Nephron progenitor cell (in vitro differentiated cells): ENCODE data around the gene DYRK1B.
"Not testable (repeated sequence)": the region's sequence is repeated elsewhere in the genome, so short reads cannot be mapped to it uniquely, and the experiment has no call there.

Experiments used
- DNase-seq: peaks from one replicate; pipeline ENCODE4 v3.0.0; 2021
- H3K27ac Mint-ChIP-seq: 2 replicates; pipeline ENCODE4 v1.8.0; 2021; ENCODE audit warnings: mild to moderate bottlenecking, moderate library complexity, mixed read lengths
- H3K27me3 Mint-ChIP-seq: 2 replicates; pipeline ENCODE4 v1.8.0; 2021; ENCODE audit warnings: mild to moderate bottlenecking, low read depth, mixed read lengths; ENCODE audit not compliant: poor library complexity
- H3K36me3 Mint-ChIP-seq: 2 replicates; pipeline ENCODE4 v1.8.0; 2021; ENCODE audit warnings: low read depth, mixed read lengths
- H3K4me1 Mint-ChIP-seq: 2 replicates; pipeline ENCODE4 v1.8.0; 2021; ENCODE audit warnings: mixed read lengths
- H3K4me3 Mint-ChIP-seq: 2 replicates; pipeline ENCODE4 v1.8.0; 2021; ENCODE audit warnings: mild to moderate bottlenecking, moderate library complexity, mixed read lengths
- H3K9me3 Mint-ChIP-seq: 2 replicates; pipeline ENCODE4 v1.8.0; 2021; ENCODE audit warnings: mild to moderate bottlenecking, moderate library complexity, mixed read lengths
- TF ChIP-seq, protein P1 (sequence below): fragments of 200-600 bp; sonication (generic); IDR thresholded peaks from 2 replicates; pipeline ENCODE4 v1.5.0; 2021; ENCODE audit warnings: antibody characterized with exemption

DYRK1B gene

DNA sequence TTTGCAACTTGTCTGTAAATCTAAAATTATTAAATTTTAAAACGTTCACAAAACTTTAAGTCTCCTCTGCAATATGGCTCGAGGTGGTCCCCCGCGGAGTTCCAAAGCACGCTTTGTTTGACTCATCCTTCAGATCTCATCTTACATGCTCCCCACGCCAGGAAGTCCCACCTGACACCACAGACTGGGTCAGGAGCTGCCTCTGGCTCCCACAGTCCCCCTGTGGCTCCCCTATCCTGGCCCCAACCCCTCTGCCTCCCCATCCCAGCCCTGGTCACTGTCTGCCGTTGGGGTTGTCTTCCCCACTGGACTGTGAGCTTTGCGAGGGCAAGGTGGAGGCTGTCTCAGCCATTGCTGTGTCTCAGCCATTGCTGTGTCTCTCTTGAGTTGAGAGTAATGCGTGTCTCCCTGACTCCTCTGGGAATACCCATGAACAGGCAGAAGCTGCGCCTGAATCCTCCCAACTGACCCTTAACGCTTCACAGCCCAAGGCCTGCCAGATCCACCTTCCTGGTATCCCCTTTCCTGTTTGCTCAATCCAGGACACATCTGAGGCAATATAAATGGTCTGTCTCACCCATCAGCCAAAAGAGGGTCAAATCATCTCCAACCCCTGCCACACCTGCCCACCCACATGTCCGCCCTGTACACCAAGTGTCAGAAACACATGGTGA lies 15.9 kb downstream of the DYRK1B start:
- H3K27me3 Mint-ChIP-seq = peaks cover 4% of the 10 kb centered on the region
- H3K36me3 Mint-ChIP-seq = peaks cover 7% of the 10 kb centered on the region
- peak; percentile 30 for DNase-seq
- H3K4me3 Mint-ChIP-seq = peak overlapping the region; percentile 62
- H3K4me1 Mint-ChIP-seq = peaks cover 51% of the 10 kb centered on the region
- TF ChIP-seq, protein P1, sequence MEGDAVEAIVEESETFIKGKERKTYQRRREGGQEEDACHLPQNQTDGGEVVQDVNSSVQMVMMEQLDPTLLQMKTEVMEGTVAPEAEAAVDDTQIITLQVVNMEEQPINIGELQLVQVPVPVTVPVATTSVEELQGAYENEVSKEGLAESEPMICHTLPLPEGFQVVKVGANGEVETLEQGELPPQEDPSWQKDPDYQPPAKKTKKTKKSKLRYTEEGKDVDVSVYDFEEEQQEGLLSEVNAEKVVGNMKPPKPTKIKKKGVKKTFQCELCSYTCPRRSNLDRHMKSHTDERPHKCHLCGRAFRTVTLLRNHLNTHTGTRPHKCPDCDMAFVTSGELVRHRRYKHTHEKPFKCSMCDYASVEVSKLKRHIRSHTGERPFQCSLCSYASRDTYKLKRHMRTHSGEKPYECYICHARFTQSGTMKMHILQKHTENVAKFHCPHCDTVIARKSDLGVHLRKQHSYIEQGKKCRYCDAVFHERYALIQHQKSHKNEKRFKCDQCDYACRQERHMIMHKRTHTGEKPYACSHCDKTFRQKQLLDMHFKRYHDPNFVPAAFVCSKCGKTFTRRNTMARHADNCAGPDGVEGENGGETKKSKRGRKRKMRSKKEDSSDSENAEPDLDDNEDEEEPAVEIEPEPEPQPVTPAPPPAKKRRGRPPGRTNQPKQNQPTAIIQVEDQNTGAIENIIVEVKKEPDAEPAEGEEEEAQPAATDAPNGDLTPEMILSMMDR = no peak
- H3K27ac Mint-ChIP-seq = peak overlapping the region; percentile 94
- no peaks in the 10 kb centered on the region for H3K9me3 Mint-ChIP-seq

DNA sequence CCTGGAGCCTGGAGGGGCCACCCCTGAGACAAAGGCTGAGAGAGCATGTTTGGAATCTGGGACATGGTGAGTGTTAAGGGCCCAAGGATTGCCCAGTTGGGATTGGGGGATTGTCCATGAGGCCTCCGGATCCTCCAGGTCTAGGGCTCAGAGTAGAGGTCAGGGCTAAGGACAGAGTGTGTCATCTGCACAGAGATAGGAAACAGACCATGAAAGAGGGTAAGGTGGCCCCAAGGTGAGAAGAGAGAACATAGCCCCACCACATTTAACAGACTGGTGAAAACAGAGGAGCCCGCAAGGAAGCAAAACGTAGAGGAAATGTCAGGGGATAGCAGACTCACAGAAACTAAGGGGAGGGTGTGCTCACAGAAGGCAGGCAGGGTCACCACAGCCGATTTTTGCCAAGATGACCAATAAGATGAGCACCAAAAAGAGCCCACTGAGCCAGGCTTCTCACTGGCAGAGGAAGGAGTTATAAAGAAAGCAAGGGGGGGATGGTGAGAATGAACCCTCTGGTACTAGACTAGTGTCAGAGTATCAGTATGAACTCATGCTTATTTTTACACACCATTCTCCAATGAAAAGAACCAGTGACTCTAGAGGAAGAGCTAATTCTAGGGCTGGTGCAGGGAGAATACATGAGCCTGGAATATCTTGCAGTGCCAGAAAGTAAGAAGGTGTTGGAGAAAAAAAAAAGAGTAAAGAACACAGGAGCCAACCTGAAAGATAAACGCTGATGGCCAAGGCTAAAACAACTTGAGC lies 17.5 kb downstream of the DYRK1B start:
- H3K9me3 Mint-ChIP-seq = no peaks in the 10 kb centered on the region
- peak overlapping the region; percentile 31 for H3K27ac Mint-ChIP-seq
- peaks cover 7% of the 10 kb centered on the region for H3K36me3 Mint-ChIP-seq
- no peak for DNase-seq
- TF ChIP-seq, protein P1 = no peak
- H3K4me3 Mint-ChIP-seq = no peak overlapping the region
- peaks cover 58% of the 10 kb centered on the region for H3K4me1 Mint-ChIP-seq
- H3K27me3 Mint-ChIP-seq = peaks cover 8% of the 10 kb centered on the region

DNA sequence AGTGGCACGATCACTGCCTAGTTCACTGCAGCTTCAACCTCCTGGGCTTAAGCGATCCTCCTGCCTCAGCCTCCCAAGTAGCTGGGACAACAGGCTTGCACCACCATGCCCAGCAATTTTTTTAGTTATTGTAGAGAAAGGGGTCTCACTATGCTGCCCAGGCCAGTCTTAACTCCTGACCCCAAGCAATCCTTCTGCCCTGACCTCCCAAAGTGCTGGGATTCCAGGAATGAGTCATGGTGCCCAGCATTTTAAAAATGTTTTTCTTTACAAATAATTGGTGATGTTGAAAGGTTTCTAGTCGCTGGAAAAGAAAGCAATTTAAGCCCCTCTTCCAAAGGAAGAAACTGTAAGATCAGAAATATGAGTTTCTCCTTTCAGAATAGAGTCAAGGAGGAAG lies 19.4 kb downstream of the DYRK1B start:
- H3K27me3 Mint-ChIP-seq = peaks cover 14% of the 10 kb centered on the region
- TF ChIP-seq, protein P1 = no peak
- DNase-seq = no peak
- no peak overlapping the region for H3K4me3 Mint-ChIP-seq
- H3K9me3 Mint-ChIP-seq = no peaks in the 10 kb centered on the region
- H3K36me3 Mint-ChIP-seq = peaks cover 7% of the 10 kb centered on the region
- peaks cover 56% of the 10 kb centered on the region for H3K4me1 Mint-ChIP-seq
- no peak overlapping the region for H3K27ac Mint-ChIP-seq

DNA sequence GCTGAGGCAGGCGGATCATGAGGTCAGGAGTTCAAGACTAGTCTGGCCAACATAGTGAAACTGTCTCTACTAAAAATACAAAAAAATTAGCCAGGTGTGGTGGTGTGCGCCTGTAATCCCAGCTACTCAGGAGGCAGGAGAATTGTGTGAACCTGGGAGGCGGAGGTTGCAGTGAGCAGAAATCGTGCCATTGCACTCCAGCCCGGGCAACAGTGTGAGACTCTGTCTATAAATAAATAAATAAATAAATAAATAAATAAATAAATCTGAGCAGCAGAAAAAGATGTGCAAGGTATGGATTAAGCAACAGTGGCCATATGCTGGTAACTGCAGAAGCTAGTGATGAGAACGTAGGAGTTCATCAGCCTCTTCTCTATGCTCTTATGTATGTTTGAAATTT lies 19.9 kb downstream of the DYRK1B start:
- not testable (repeated sequence) for H3K4me3 Mint-ChIP-seq, H3K27ac Mint-ChIP-seq, H3K9me3 Mint-ChIP-seq, DNase-seq, H3K36me3 Mint-ChIP-seq
- H3K4me1 Mint-ChIP-seq = peaks cover 51% of the 10 kb centered on the region
- peaks cover 14% of the 10 kb centered on the region for H3K27me3 Mint-ChIP-seq

DNA sequence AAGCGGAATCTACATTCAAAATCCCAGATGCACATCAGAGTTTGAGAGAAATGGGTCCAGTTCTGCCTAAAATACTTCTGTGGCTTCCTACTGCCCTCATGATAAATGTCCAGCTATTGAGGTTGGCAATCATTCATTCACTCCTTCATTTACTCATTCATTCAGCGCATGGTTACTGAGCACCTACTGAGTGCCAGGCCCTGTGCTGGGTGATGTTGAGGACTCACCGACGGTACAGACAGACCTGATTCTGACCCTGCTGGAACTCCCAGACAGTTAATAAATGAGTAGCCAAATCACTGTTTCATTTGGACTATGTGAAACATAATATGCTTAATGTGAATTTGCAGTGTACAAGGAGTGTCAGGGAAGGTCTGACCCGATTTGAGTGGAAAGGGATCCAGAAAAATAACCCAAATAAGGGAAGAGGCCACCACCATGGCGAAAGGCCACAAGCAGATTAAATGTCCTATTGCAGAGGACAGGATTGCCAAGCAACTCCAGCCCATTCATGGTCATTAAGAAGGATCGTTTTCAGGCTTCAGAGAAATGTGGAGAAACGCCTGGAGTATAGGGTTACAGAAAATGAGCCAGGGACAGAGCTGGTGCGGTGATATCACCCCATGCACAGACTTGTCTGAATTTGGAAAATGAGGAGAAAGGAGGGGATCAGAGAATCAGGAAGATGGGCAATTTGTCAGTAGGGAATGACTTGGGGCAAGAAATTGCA lies 20.5 kb downstream of the DYRK1B start:
- peak overlapping the region; percentile 52 for H3K27ac Mint-ChIP-seq
- H3K4me1 Mint-ChIP-seq = peaks cover 44% of the 10 kb centered on the region

DNA sequence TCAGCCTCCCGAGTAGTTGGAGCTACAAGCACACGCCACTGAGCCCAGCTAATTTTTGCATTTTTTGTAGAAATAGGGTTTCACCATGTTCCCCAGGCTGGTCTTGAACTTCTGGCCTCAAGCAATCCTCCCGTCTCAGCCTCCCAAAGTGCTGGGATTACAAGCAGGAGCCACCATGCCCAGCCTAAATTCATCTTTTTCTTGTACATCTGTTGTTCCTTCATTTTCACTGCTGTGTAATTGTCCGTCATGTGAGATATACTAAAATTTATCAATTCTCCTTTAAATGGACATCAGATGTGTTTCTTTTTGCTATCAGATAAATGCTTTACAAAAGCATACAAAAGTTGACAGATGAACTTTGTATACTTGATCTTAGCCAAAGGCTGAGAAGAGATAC lies 22.9 kb downstream of the DYRK1B start:
- DNase-seq = no peak
- Mint-ChIP-seq H3K4me1 (peaks cover 21% of the 10 kb centered on the region), H3K4me3 (no peak overlapping the region), H3K9me3 (peaks cover 11% of the 10 kb centered on the region), H3K27me3 (peaks cover 17% of the 10 kb centered on the region), H3K27ac (no peak overlapping the region), H3K36me3 (peaks cover 4% of the 10 kb centered on the region)
- TF ChIP-seq, protein P1 = no peak

More for the DNA sequence above, 20.5 kb downstream of the DYRK1B start:
- DNase-seq = no peak
- Mint-ChIP-seq H3K36me3 (peaks cover 7% of the 10 kb centered on the region), H3K27me3 (peaks cover 14% of the 10 kb centered on the region), H3K4me3 (no peak overlapping the region), H3K9me3 (peaks cover 7% of the 10 kb centered on the region)
- TF ChIP-seq, protein P1 = no peak
